HG02763 (cell line): ENCODE data around the gene PLEKHA5.

Experiments used
- ATAC-seq: cut with Tn5 transposase; IDR thresholded peaks from one replicate; pipeline ENCODE4 v1.9.1; 2021; ENCODE audit warnings: mild to moderate bottlenecking, moderate library complexity; ENCODE audit not compliant: unreplicated experiment

The PLEKHA5 gene

GRCh38 chr12:19127270-19127669 lies 2.3 kb upstream of the PLEKHA5 start:
- ATAC-seq: no peak

GRCh38 chr12:19128485-19128884 lies 1.0 kb upstream of the PLEKHA5 start:
- no peak for ATAC-seq

GRCh38 chr12:19129122-19129485 lies 429 bp upstream of the PLEKHA5 start:
- ATAC-seq: no peak

GRCh38 chr12:19130224-19131024 lies 891 bp downstream of the PLEKHA5 start:
- ATAC-seq: no peak

- no peak for ATAC-seq
Measured at GRCh38 chr12:19131025-19131444, 1.5 kb downstream of the PLEKHA5 start.

- no peak for ATAC-seq
Measured at GRCh38 chr12:19138551-19138950, 9.0 kb downstream of the PLEKHA5 start.

GRCh38 chr12:19138956-19139355 lies 9.4 kb downstream of the PLEKHA5 start:
- no peak for ATAC-seq

- no peak for ATAC-seq
Measured at GRCh38 chr12:19139615-19140194, 10.2 kb downstream of the PLEKHA5 start.

- no peak for ATAC-seq
Measured at GRCh38 chr12:19140381-19141236, 11.1 kb downstream of the PLEKHA5 start.

GRCh38 chr12:19142499-19142898 lies 13.0 kb downstream of the PLEKHA5 start:
- ATAC-seq: no peak

GRCh38 chr12:19144287-19144686 lies 14.8 kb downstream of the PLEKHA5 start:
- ATAC-seq: no peak

GRCh38 chr12:19144985-19145384 lies 15.5 kb downstream of the PLEKHA5 start:
- ATAC-seq: no peak

GRCh38 chr12:19148860-19149259 lies 19.3 kb downstream of the PLEKHA5 start:
- no peak for ATAC-seq

- ATAC-seq: no peak
Measured at GRCh38 chr12:19150273-19150900, 20.9 kb downstream of the PLEKHA5 start.

- no peak for ATAC-seq
Measured at GRCh38 chr12:19151298-19151697, 21.8 kb downstream of the PLEKHA5 start.

- ATAC-seq: no peak
Measured at GRCh38 chr12:19153396-19153795, 23.9 kb downstream of the PLEKHA5 start.

GRCh38 chr12:19154686-19155085 lies 25.2 kb downstream of the PLEKHA5 start:
- ATAC-seq: no peak

- no peak for ATAC-seq
Measured at GRCh38 chr12:19155981-19156734, 26.6 kb downstream of the PLEKHA5 start.

- ATAC-seq: no peak
Measured at GRCh38 chr12:19158923-19159322, 29.4 kb downstream of the PLEKHA5 start.

GRCh38 chr12:19161216-19161615 lies 31.7 kb downstream of the PLEKHA5 start:
- ATAC-seq: no peak
